IMR-90 (cell line): ENCODE measurements around the gene FH. TPM values are rescaled to one million over a fixed set of nuclear protein-coding genes. Genes with fewer than 3 reads are reported as not detected.

Experiments
- ATAC-seq: fragments of 200-7000 bp; cut with Tn5 transposase; 2 replicates; pipeline ENCODE4 v1.9.1; 2020; ENCODE audit warnings: low read depth, mild to moderate bottlenecking, moderate library complexity
- BruUV-seq: library from RNA; stranded (reverse); fragments of 400-500 nt; replicated peaks from 2 replicates; lab custom pipeline; 2021; lab: Mats Ljungman, UMichigan
- CTCF ChIA-PET: fragments of 300-600 bp; formaldehyde crosslinking; extraction: SDS; loops from one replicate; lab custom pipeline; 2021; ENCODE audit warnings: antibody characterized with exemption; lab: Yijun Ruan, JAX
- POLR2A ChIA-PET: fragments of 300-600 bp; sonication (Branson Sonifier 250); formaldehyde crosslinking; loops from one replicate; lab custom pipeline; 2022; ENCODE audit warnings: antibody characterized with exemption; ENCODE audit not compliant: unreplicated experiment; lab: Charles Lee
- DNase-seq: peaks from one replicate; pipeline ENCODE4 v3.0.0; 2013
- H2AFZ ChIP-seq: replicated peaks from 2 replicates; pipeline ENCODE3; 2013; ENCODE audit warnings: low read length, mild to moderate bottlenecking; ENCODE audit not compliant: poor library complexity
- H2AK5ac ChIP-seq: 2 replicates; pipeline ENCODE4 v1.6.1; 2013; ENCODE audit warnings: low read depth, low read length, inconsistent platforms
- H2AK9ac ChIP-seq: replicated peaks from 2 replicates; pipeline ENCODE3; 2013; ENCODE audit warnings: mild to moderate bottlenecking, low read depth, low read length, moderate library complexity; ENCODE audit not compliant: poor library complexity
- H2BK120ac ChIP-seq: 2 replicates; pipeline ENCODE4 v1.6.1; 2013; ENCODE audit warnings: low read depth, low read length, inconsistent platforms
- H2BK15ac ChIP-seq: 3 replicates; pipeline ENCODE4 v1.6.1; 2013; ENCODE audit warnings: low read depth, low read length, inconsistent platforms
- H2BK20ac ChIP-seq: 2 replicates; pipeline ENCODE4 v1.6.1; 2013; ENCODE audit warnings: low read depth, mild to moderate bottlenecking, inconsistent platforms, low read length, moderate library complexity
- H2BK5ac ChIP-seq: 2 replicates; pipeline ENCODE4 v1.6.1; 2013; ENCODE audit warnings: mild to moderate bottlenecking, low read depth, low read length, inconsistent platforms; ENCODE audit not compliant: poor library complexity, severe bottlenecking
- H3K14ac ChIP-seq: replicated peaks from 2 replicates; pipeline ENCODE4 v1.6.1; 2013; ENCODE audit warnings: low read depth, low read length, inconsistent platforms
- H3K18ac ChIP-seq: 2 replicates; pipeline ENCODE4 v1.6.1; 2013; ENCODE audit warnings: low read depth, low read length, control low read depth
- H3K23ac ChIP-seq: 2 replicates; pipeline ENCODE4 v1.6.1; 2013; ENCODE audit warnings: low read depth, low read length, inconsistent platforms
- H3K27ac ChIP-seq: 2 replicates; pipeline ENCODE4 v1.5.1; 2013; ENCODE audit warnings: mild to moderate bottlenecking, control low read depth, low read length; ENCODE audit not compliant: insufficient read depth
- H3K27me3 ChIP-seq: 2 replicates; pipeline ENCODE4 v1.6.1; 2013; ENCODE audit warnings: low read length; ENCODE audit not compliant: control insufficient read depth, insufficient read depth
- H3K36me3 ChIP-seq: 2 replicates; pipeline ENCODE4 v1.6.1; 2013; ENCODE audit warnings: low read length, mixed read lengths; ENCODE audit not compliant: control insufficient read depth, insufficient read depth
- H3K4ac ChIP-seq: 2 replicates; pipeline ENCODE4 v1.6.1; 2013; ENCODE audit warnings: low read depth, low read length, inconsistent platforms
- H3K4me1 ChIP-seq: 2 replicates; pipeline ENCODE4 v1.6.1; 2013; ENCODE audit warnings: low read length, mixed read lengths; ENCODE audit not compliant: control insufficient read depth, insufficient read depth
- H3K4me2 ChIP-seq: 2 replicates; pipeline ENCODE4 v1.6.1; 2013; ENCODE audit warnings: low read depth, mild to moderate bottlenecking, control low read depth, low read length, moderate library complexity
- H3K4me3 ChIP-seq: 2 replicates; pipeline ENCODE4 v1.5.1; 2013; ENCODE audit warnings: low read depth, mild to moderate bottlenecking, control low read depth, low read length, moderate library complexity; ENCODE audit not compliant: insufficient read depth
- H3K56ac ChIP-seq: 2 replicates; pipeline ENCODE4 v1.6.1; 2013; ENCODE audit warnings: low read length, inconsistent platforms; ENCODE audit not compliant: insufficient read depth; ENCODE audit errors: extremely low read depth
- H3K79me1 ChIP-seq, 2 experiments: 2 replicates each; pipeline ENCODE4 v1.6.1; 2013; ENCODE audit warnings: low read length in 2 of 2, inconsistent platforms in 1 of 2, low read depth in 1 of 2
- H3K9ac ChIP-seq: 2 replicates; pipeline ENCODE4 v1.6.1; 2013; ENCODE audit warnings: low read depth, low read length, control low read depth
- H3K9me1 ChIP-seq: 2 replicates; pipeline ENCODE4 v1.6.1; 2013; ENCODE audit warnings: low read length, inconsistent platforms; ENCODE audit not compliant: insufficient read depth
- H3K9me3 ChIP-seq: 2 replicates; pipeline ENCODE4 v1.6.1; 2013; ENCODE audit warnings: low read length; ENCODE audit not compliant: control insufficient read depth, insufficient read depth
- H4K20me1 ChIP-seq: 2 replicates; pipeline ENCODE4 v1.6.1; 2013; ENCODE audit warnings: low read length, inconsistent platforms; ENCODE audit not compliant: insufficient read depth
- H4K5ac ChIP-seq: 2 replicates; pipeline ENCODE4 v1.6.1; 2013; ENCODE audit warnings: mild to moderate bottlenecking, low read depth, low read length, control low read depth
- H4K8ac ChIP-seq, 2 experiments: 2 replicates each; pipeline ENCODE4 v1.6.1; 2013; ENCODE audit warnings: low read depth in 2 of 2, low read length in 2 of 2, control low read depth in 1 of 2, inconsistent platforms in 1 of 2
- H4K91ac ChIP-seq: 2 replicates; pipeline ENCODE4 v1.6.1; 2013; ENCODE audit warnings: low read depth, low read length, inconsistent platforms; ENCODE audit not compliant: insufficient read depth
- BHLHE40 ChIP-seq: fragments of 150-350 bp; IDR thresholded peaks from 2 replicates; pipeline ENCODE4 v1.6.1; 2016; ENCODE audit warnings: mild to moderate bottlenecking, low read depth, low read length
- CEBPB ChIP-seq: IDR thresholded peaks from 2 replicates; pipeline ENCODE4 v1.6.1; 2012; ENCODE audit warnings: low read depth, low read length, improper control_type of control experiment
- CHD1 ChIP-seq: IDR thresholded peaks from 2 replicates; pipeline ENCODE4 v1.6.1; 2012; ENCODE audit warnings: low read depth, low read length, improper control_type of control experiment
- FOS ChIP-seq: fragments of 150-350 bp; IDR thresholded peaks from 2 replicates; pipeline ENCODE4 v1.6.1; 2016; ENCODE audit warnings: low read depth, low read length
- MAFK ChIP-seq: IDR thresholded peaks from 2 replicates; pipeline ENCODE4 v1.6.1; 2012; ENCODE audit warnings: low read depth, low read length, improper control_type of control experiment
- MAZ ChIP-seq: IDR thresholded peaks from 2 replicates; pipeline ENCODE4 v1.6.1; 2012; ENCODE audit warnings: low read depth, mild to moderate bottlenecking, low read length, improper control_type of control experiment, moderate library complexity, borderline replicate concordance
- MXI1 ChIP-seq: IDR thresholded peaks from 2 replicates; pipeline ENCODE4 v1.6.1; 2012; ENCODE audit warnings: low read depth, mild to moderate bottlenecking, low read length, moderate library complexity, borderline replicate concordance
- NFE2L2 ChIP-seq: fragments of 150-350 bp; IDR thresholded peaks from 2 replicates; pipeline ENCODE4 v1.6.1; 2016; ENCODE audit warnings: low read depth, mild to moderate bottlenecking, low read length
- POLR2A ChIP-seq: IDR thresholded peaks from 2 replicates; pipeline ENCODE4 v1.6.1; 2012; ENCODE audit warnings: mild to moderate bottlenecking, low read depth, low read length
- RAD21 ChIP-seq: IDR thresholded peaks from 2 replicates; pipeline ENCODE4 v1.6.1; 2012; ENCODE audit warnings: low read length, improper control_type of control experiment
- RCOR1 ChIP-seq: IDR thresholded peaks from 2 replicates; pipeline ENCODE4 v1.6.1; 2012; ENCODE audit warnings: mild to moderate bottlenecking, low read length, improper control_type of control experiment; ENCODE audit not compliant: insufficient replicate concordance
- RFX5 ChIP-seq: IDR thresholded peaks from 2 replicates; pipeline ENCODE4 v1.8.0; 2012; ENCODE audit warnings: low read depth, mild to moderate bottlenecking, low read length, moderate library complexity
- SMC3 ChIP-seq: fragments of 150-350 bp; IDR thresholded peaks from 2 replicates; pipeline ENCODE4 v1.6.1; 2016; ENCODE audit warnings: low read depth, mild to moderate bottlenecking, antibody characterized with exemption, low read length, moderate library complexity
- WGBS, 2 experiments: methylation state at CpG; one replicate each; pipeline versions ENCODE4 v1.1.5 to v1.1.7; 2013; ENCODE audit warnings: missing lambda C conversion rate in 2 of 2; ENCODE audit not compliant: insufficient read length in 1 of 2; ENCODE audit errors: extremely low coverage in 2 of 2; 5-methylcytosine and 5-hydroxymethylcytosine counted together
- dilution Hi-C: fragments of 300-500 bp; cut with HindIII; formaldehyde crosslinking; loops from one replicate; pipeline ENCODE4 v1.14.3; 2018; ENCODE audit warnings: low sequenced_read_pairs; ENCODE audit not compliant: unreplicated experiment
- in situ Hi-C: fragments of 300-500 bp; cut with MboI; formaldehyde crosslinking; loops from 3 replicates; pipeline ENCODE4 v1.14.3; 2019; ENCODE audit warnings: low sequenced_read_pairs, inconsistent platforms, mixed read lengths
- intact Hi-C: fragments of 100-400 bp; cut with micrococcal nuclease; formaldehyde crosslinking; loops from 2 replicates; pipeline ENCODE4 v1.10.0; 2022
- polyA plus RNA-seq, 3 experiments: library from polyadenylated mRNA; depleted of rRNA; stranded (reverse); fragments of >200 nt; gene quantifications; 2 replicates each; pipeline ENCODE4 v1.2.3, GENCODE V29; 2012; ENCODE audit warnings: low replicate concordance in 1 of 3
- total RNA-seq: library from RNA; depleted of rRNA; stranded (reverse); fragments of >200 nt; gene quantifications from 2 replicates; pipeline ENCODE4 v1.2.3, GENCODE V29; 2012
- TF ChIP-seq, protein P1 (sequence below): fragments of 150-350 bp; IDR thresholded peaks from 2 replicates; pipeline ENCODE4 v1.6.1; 2017; ENCODE audit warnings: mild to moderate bottlenecking, antibody characterized with exemption, low read length, low read depth
- TF ChIP-seq, protein P2 (sequence below): conservative IDR thresholded peaks from 2 replicates; pipeline ENCODE4 v1.5.1; 2012; ENCODE audit warnings: mild to moderate bottlenecking, low read depth, low read length, improper control_type of control experiment
- TF ChIP-seq, protein P3 (sequence below): fragments of 150-350 bp; IDR thresholded peaks from 2 replicates; pipeline ENCODE4 v1.6.1; 2016; ENCODE audit warnings: low read depth, mild to moderate bottlenecking, low read length, moderate library complexity, borderline replicate concordance

FH gene
- total and polyA plus RNA-seq, 2 of the 4 experiments (the other 2 are of a cell fraction) = 75.5 to 78.7 TPM

DNA sequence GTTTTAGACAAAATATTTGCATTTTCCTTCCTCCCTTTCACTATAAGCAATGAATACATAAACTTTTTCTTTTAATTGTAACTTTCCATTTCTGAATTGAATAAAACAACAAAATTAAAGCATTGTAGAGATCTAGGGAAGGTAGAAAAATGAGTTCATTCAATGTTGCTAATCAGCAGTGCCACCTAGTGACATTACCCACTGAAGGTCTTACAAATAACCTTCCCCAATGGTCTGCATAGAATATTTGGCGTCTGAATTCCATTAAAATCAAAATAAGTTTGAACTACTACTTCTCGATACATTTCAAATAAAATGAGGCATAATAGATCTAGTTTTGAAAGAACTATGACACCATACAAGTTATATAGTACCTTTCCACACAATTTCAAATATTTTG is 19.6 kb downstream of the FH start:
- DNase-seq (peak; percentile 62), ATAC-seq (peak; percentile 71)
- Histone ChIP-seq H3K27me3 (no peaks in the 10 kb centered on the region), H3K4ac (no peak overlapping the region), H2AFZ (no peak overlapping the region), H3K9me3 (no peaks in the 10 kb centered on the region), H3K79me1 (peaks cover 0 to 7% of the 10 kb centered on the region in 2 experiments; a peak in 1 of 4 replicates), H3K36me3 (peaks cover 32% of the 10 kb centered on the region), H3K27ac (no peak overlapping the region), H2BK15ac (no peak overlapping the region), H3K14ac (no peak overlapping the region), H4K20me1 (no peaks in the 10 kb centered on the region), H2BK20ac (no peak overlapping the region), H3K4me3 (no peak overlapping the region), H3K9me1 (no peaks in the 10 kb centered on the region), H2BK5ac (no peak overlapping the region), H3K23ac (no peak overlapping the region), H3K18ac (no peak overlapping the region), H2BK120ac (no peak overlapping the region), H3K9ac (no peak overlapping the region), H4K5ac (no peak overlapping the region), H3K4me2 (no peak overlapping the region), H4K8ac (no peak overlapping the region), H3K4me1 (no peaks in the 10 kb centered on the region), H3K56ac (no peak overlapping the region), H2AK5ac (no peak overlapping the region), H2AK9ac (no peak overlapping the region), H4K91ac (no peak overlapping the region)
- ChIA-PET CTCF (interaction anchor here (0.6 to 0.7 kb wide), 3 partner anchors 11 to 203 kb away, joined by 3 to 4 read pairs (median 4); no protein-coding TSS in a partner anchor), POLR2A (no interaction called here)
- in situ Hi-C loops (loop anchor here (5.0 to 25.0 kb wide), 3 partner anchors 768 to 1488 kb away; no protein-coding TSS in a partner anchor), dilution Hi-C loops (no loop called here), intact Hi-C loops (loop anchor here (5.0 kb wide), 3 partner anchors 553 to 768 kb away; no protein-coding TSS in a partner anchor)
- WGBS, 2 experiments = no CpG with 5 or more reads among the region's 2 CpGs
- TF ChIP-seq CHD1 (no peak), SMC3 (peak; percentile 56), MAZ (no peak), RAD21 (peak; percentile 77), CEBPB (no peak), MAFK (no peak), RFX5 (no peak), FOS (no peak), RCOR1 (no peak), BHLHE40 (no peak), NFE2L2 (no peak), POLR2A (no peak), MXI1 (no peak)
- TF ChIP-seq, protein P1, sequence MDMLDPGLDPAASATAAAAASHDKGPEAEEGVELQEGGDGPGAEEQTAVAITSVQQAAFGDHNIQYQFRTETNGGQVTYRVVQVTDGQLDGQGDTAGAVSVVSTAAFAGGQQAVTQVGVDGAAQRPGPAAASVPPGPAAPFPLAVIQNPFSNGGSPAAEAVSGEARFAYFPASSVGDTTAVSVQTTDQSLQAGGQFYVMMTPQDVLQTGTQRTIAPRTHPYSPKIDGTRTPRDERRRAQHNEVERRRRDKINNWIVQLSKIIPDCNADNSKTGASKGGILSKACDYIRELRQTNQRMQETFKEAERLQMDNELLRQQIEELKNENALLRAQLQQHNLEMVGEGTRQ = no peak
- TF ChIP-seq, protein P2, sequence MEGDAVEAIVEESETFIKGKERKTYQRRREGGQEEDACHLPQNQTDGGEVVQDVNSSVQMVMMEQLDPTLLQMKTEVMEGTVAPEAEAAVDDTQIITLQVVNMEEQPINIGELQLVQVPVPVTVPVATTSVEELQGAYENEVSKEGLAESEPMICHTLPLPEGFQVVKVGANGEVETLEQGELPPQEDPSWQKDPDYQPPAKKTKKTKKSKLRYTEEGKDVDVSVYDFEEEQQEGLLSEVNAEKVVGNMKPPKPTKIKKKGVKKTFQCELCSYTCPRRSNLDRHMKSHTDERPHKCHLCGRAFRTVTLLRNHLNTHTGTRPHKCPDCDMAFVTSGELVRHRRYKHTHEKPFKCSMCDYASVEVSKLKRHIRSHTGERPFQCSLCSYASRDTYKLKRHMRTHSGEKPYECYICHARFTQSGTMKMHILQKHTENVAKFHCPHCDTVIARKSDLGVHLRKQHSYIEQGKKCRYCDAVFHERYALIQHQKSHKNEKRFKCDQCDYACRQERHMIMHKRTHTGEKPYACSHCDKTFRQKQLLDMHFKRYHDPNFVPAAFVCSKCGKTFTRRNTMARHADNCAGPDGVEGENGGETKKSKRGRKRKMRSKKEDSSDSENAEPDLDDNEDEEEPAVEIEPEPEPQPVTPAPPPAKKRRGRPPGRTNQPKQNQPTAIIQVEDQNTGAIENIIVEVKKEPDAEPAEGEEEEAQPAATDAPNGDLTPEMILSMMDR = peak; percentile 60
- TF ChIP-seq, protein P3, sequence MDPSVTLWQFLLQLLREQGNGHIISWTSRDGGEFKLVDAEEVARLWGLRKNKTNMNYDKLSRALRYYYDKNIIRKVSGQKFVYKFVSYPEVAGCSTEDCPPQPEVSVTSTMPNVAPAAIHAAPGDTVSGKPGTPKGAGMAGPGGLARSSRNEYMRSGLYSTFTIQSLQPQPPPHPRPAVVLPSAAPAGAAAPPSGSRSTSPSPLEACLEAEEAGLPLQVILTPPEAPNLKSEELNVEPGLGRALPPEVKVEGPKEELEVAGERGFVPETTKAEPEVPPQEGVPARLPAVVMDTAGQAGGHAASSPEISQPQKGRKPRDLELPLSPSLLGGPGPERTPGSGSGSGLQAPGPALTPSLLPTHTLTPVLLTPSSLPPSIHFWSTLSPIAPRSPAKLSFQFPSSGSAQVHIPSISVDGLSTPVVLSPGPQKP = no peak
- BruUV-seq = no TSS peak
